Measurements from ENCODE around the gene RFX1. TPM values are rescaled to one million over a fixed set of nuclear protein-coding genes. Genes with fewer than 3 reads are reported as not detected.

The RFX1 gene
- total RNA-seq, 4 donors from 2014 or later, result 4.5 to 9.2 (median 6.1) TPM

GRCh38 chr19:13935765-13936510, 70.2 kb downstream of the RFX1 start:
- TF ChIP-seq POLR2A (IDR thresholded peaks at IDR 0.05) (no peak), CTCF (IDR thresholded peaks at IDR 0.05) (no peak)
- H3K4me3 ChIP-seq (ENCODE audit: low read depth, poor library complexity, severe bottlenecking), result no peak overlapping the region
- WGBS, 2 donors, result 80 to 82% methylated on average over 15 to 20 of the region's 22 CpGs
- intact Hi-C loops (cut with DNase I; ENCODE audit: low total_unique reads), result no loop called here
- no peak for DNase-seq (ENCODE audit: low spot score in 2 of 2)

GRCh38 chr19:13934785-13935109, 71.4 kb downstream of the RFX1 start:
- TF ChIP-seq POLR2A (IDR thresholded peaks at IDR 0.05), result no peak
- TF ChIP-seq CTCF (IDR thresholded peaks at IDR 0.05), result no peak
- no peak overlapping the region for H3K4me3 ChIP-seq (ENCODE audit: low read depth, poor library complexity, severe bottlenecking)
- WGBS, 2 donors, result 85 to 96% methylated on average over 2 of the region's 2 CpGs
- intact Hi-C loops (cut with DNase I; ENCODE audit: low total_unique reads), result no loop called here
- no peak for DNase-seq (ENCODE audit: low spot score in 2 of 2)

- intact Hi-C loops (cut with DNase I; ENCODE audit: low total_unique reads), result no loop called here
- no peak overlapping the region for H3K4me3 ChIP-seq (ENCODE audit: low read depth, poor library complexity, severe bottlenecking)
- TF ChIP-seq CTCF (IDR thresholded peaks at IDR 0.05), result no peak
- no peak for TF ChIP-seq POLR2A (IDR thresholded peaks at IDR 0.05)
- DNase-seq (ENCODE audit: low spot score in 2 of 2), result no peak
- 89 to 93% methylated on average over 34 to 35 of the region's 42 CpGs for WGBS, 2 donors
Measured at GRCh38 chr19:13932911-13933393, 73.2 kb downstream of the RFX1 start.

- intact Hi-C loops (cut with DNase I; ENCODE audit: low total_unique reads), result no loop called here
- 84 to 91% methylated on average over 6 of the region's 6 CpGs for WGBS, 2 donors
- no peak for DNase-seq (ENCODE audit: low spot score in 2 of 2)
- H3K4me3 ChIP-seq (ENCODE audit: low read depth, poor library complexity, severe bottlenecking), result no peak overlapping the region
- TF ChIP-seq CTCF (IDR thresholded peaks at IDR 0.05), result no peak
- TF ChIP-seq POLR2A (IDR thresholded peaks at IDR 0.05), result no peak
Measured at GRCh38 chr19:13932149-13932637, 73.9 kb downstream of the RFX1 start.

- WGBS, 2 donors, result 63 to 70% methylated on average over 12 to 23 of the region's 30 CpGs
Measured at GRCh38 chr19:13931391-13932148, 74.5 kb downstream of the RFX1 start.

More at GRCh38 chr19:13931391-13932148, 74.5 kb downstream of the RFX1 start:
- intact Hi-C loops (cut with DNase I; ENCODE audit: low total_unique reads), result no loop called here
- TF ChIP-seq POLR2A (IDR thresholded peaks at IDR 0.05) (no peak), CTCF (IDR thresholded peaks at IDR 0.05) (no peak)
- no peak overlapping the region for H3K4me3 ChIP-seq (ENCODE audit: low read depth, poor library complexity, severe bottlenecking)
- no peak for DNase-seq (ENCODE audit: low spot score in 2 of 2)

All from lower leg skin (tissue), 4 donors.